K562 treated with DMSO at 1 percent for 48 hours (cell line): ENCODE results near the gene MACROH2A1. TPM values are rescaled to one million over a fixed set of nuclear protein-coding genes. Genes with fewer than 3 reads are reported as not detected.

Source experiments
- total RNA-seq: library from RNA; unstranded; fragments of 300-600 nt; gene quantifications from 2 replicates; pipeline ENCODE4 v1.2.3, GENCODE V29; 2022; ENCODE audit warnings: low replicate concordance; ENCODE audit errors: extremely low read depth

Gene MACROH2A1
- not detected in 2 replicates for total RNA-seq

DNA sequence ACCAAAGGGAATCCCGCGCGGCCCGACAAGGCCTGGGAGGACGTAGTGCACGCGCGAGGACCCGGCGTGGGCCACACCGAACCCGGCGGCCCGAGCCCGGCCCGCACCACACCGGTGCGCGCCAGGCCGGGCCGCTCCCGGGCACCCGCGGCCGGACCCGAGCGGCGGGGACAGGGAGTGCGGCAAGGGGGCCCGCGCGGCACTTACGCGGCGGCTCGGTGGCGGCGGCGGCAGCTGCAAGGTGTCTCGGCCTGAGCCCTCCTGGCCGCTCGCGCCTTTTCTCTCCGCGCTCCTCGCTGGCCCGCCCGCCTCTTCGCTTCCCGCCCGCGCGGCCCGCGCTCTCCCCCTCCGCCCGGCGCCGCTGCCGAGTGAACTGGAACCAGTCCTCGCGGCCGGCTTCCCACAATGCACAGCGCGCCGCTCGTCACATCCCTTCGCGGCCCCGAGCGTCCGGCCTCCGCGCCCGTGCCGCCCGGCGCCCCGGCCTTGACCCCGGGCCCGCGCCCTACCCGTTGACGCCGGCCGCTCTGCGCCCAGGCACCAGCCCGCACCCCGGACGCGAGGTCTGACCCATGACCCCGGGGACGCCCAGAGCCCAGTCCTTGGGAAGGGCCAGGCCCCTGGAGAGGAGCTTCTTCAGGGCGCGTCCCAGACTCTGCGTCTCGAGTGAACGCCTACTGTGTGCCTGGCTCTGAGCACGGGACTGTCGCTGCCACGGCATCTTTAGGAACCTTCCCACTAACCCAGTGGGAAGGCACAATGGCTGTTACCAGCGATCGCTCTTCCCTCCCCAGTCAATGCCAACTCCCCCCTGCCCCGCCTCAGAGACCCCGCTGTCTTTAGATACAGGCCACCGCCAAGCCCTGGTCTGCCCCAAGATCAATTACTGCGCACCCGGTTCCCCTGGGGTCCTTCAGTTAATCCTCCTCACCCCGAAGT lies at the start of gene MACROH2A1:
MACROH2A1 (minus strand) TSS at position 377 of the 939 bp plus-strand sequence. CDS start 10,138 bp downstream, outside the sequence.

DNA sequence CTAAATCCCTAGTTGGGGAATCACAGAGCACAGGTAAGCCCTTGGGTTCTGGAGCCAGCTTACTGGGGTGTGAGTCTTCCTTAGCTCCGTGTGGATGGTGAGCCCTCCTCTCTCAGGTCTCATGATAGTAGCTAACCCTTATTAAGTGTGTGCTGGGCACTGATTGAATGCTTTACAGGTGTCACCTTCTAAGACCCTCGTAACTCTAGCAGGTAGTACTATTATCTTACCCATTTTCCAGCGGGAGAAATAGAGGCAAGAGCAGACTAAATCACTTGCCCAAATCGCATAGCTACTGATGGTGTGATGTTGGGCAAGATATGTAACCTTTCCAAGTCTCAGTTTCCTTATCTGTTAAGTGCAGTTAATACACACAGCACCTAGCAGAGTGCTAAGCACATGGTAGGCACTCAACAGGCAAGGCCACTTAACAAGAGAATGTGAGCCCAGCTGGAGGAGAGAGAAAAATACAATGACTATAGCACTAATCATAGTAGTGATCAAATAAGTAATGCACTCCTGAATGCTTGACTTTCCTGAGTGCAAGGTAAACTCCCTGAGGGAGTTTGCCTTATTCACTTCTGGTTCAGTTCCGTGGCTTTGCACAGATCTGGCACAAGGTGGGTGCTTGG lies 48.4 kb upstream of the MACROH2A1 start, which contains the start of gene DCANP1:
DCANP1 (minus strand) TSS at position 51 of the 632 bp plus-strand sequence. CDS start 240 bp downstream, outside the sequence.

Other genes starting within 250 kb of the MACROH2A1 start
- gene DCANP1, start 48.1 kb upstream of the MACROH2A1 start, total RNA-seq: not detected in 2 replicates
- gene TIFAB, start 53.1 kb upstream of the MACROH2A1 start, total RNA-seq: not detected in 2 replicates
- not detected in 2 replicates for gene NEUROG1, start 136.7 kb upstream of the MACROH2A1 start, total RNA-seq
- not detected in 2 replicates for gene CXCL14, start 179.8 kb upstream of the MACROH2A1 start, total RNA-seq